ENCODE results near the gene SLC6A11.

SLC6A11 gene

GRCh38 chr3:10816019-10816862 lies at the start of gene SLC6A11:
Gene SLC6A11 (plus strand): TSS chr3:10816228. CDS start chr3:10816266, 38 bp downstream.
- DNase-seq, result no peak

- peak in 1 of 2 donors; percentile 3 for DNase-seq
These were observed 47.2 kb upstream of the SLC6A11 start for GRCh38 chr3:10768708-10769394.

- no peak for DNase-seq
These were observed 45.5 kb upstream of the SLC6A11 start for GRCh38 chr3:10770547-10770946.

- DNase-seq, result peak in 1 of 2 donors; percentile 2
These were observed 45.0 kb upstream of the SLC6A11 start for GRCh38 chr3:10770981-10771380.

- DNase-seq, result peak in 1 of 2 donors; percentile 1
These were observed 44.4 kb upstream of the SLC6A11 start for GRCh38 chr3:10771486-10772270.

GRCh38 chr3:10772271-10773161 lies 43.5 kb upstream of the SLC6A11 start:
- DNase-seq, result peak in 1 of 2 donors; percentile 12

GRCh38 chr3:10774129-10774670 lies 41.8 kb upstream of the SLC6A11 start:
- no peak for DNase-seq

GRCh38 chr3:10774825-10775224 lies 41.2 kb upstream of the SLC6A11 start:
- no peak for DNase-seq

- DNase-seq, result no peak
These were observed 40.8 kb upstream of the SLC6A11 start for GRCh38 chr3:10775259-10775658.

- DNase-seq, result no peak
These were observed 40.2 kb upstream of the SLC6A11 start for GRCh38 chr3:10775828-10776227.

GRCh38 chr3:10777627-10778026 lies 38.4 kb upstream of the SLC6A11 start:
- DNase-seq, result no peak

GRCh38 chr3:10778492-10779292 lies 37.3 kb upstream of the SLC6A11 start:
- DNase-seq, result no peak

- DNase-seq, result no peak
These were observed 36.7 kb upstream of the SLC6A11 start for GRCh38 chr3:10779293-10779805.

- no peak for DNase-seq
These were observed 35.8 kb upstream of the SLC6A11 start for GRCh38 chr3:10780243-10780642.

- DNase-seq, result no peak
These were observed 35.1 kb upstream of the SLC6A11 start for GRCh38 chr3:10780922-10781321.

GRCh38 chr3:10781981-10782380 lies 34.0 kb upstream of the SLC6A11 start:
- DNase-seq, result no peak

GRCh38 chr3:10783360-10784351 lies 32.4 kb upstream of the SLC6A11 start:
- peak in 1 of 2 donors; percentile 7 for DNase-seq

- no peak for DNase-seq
These were observed 29.4 kb upstream of the SLC6A11 start for GRCh38 chr3:10786640-10787039.

- no peak for DNase-seq
These were observed 27.6 kb upstream of the SLC6A11 start for GRCh38 chr3:10788451-10788850.

- DNase-seq, result no peak
These were observed 25.3 kb upstream of the SLC6A11 start for GRCh38 chr3:10790713-10791112.
